Cerebellar cortex (tissue), 1 donor: ENCODE results near the gene SRSF3.

Source experiments
- DNase-seq: peaks from one replicate; pipeline ENCODE4 v3.0.0-alpha.2; 2015; ENCODE audit warnings: low spot score

Gene SRSF3

GRCh38 chr6:36623547-36624459 lies 29.6 kb downstream of the SRSF3 start:
- DNase-seq, result peak; percentile 85

GRCh38 chr6:36624461-36625157 lies 30.4 kb downstream of the SRSF3 start:
- no peak for DNase-seq

- no peak for DNase-seq
These were observed 31.2 kb downstream of the SRSF3 start for GRCh38 chr6:36625158-36625919.

GRCh38 chr6:36626636-36627035 lies 32.5 kb downstream of the SRSF3 start:
- no peak for DNase-seq

- no peak for DNase-seq
These were observed 33.0 kb downstream of the SRSF3 start for GRCh38 chr6:36627141-36627540.

- no peak for DNase-seq
These were observed 33.7 kb downstream of the SRSF3 start for GRCh38 chr6:36627801-36628246.

GRCh38 chr6:36629784-36630183 lies 35.6 kb downstream of the SRSF3 start:
- no peak for DNase-seq

GRCh38 chr6:36631326-36632011 lies 37.3 kb downstream of the SRSF3 start:
- DNase-seq, result no peak

GRCh38 chr6:36633370-36633769 lies 39.2 kb downstream of the SRSF3 start:
- DNase-seq, result no peak

GRCh38 chr6:36633915-36634314 lies 39.8 kb downstream of the SRSF3 start:
- no peak for DNase-seq

GRCh38 chr6:36634317-36635108 lies 40.4 kb downstream of the SRSF3 start:
- DNase-seq, result no peak

GRCh38 chr6:36636283-36636682 lies 42.1 kb downstream of the SRSF3 start:
- no peak for DNase-seq

GRCh38 chr6:36636687-36637418 lies 42.7 kb downstream of the SRSF3 start:
- DNase-seq, result no peak

- no peak for DNase-seq
These were observed 44.4 kb downstream of the SRSF3 start for GRCh38 chr6:36638579-36638978.

GRCh38 chr6:36639171-36639808 lies 45.1 kb downstream of the SRSF3 start:
- DNase-seq, result no peak

GRCh38 chr6:36641543-36641942 lies 47.4 kb downstream of the SRSF3 start:
- DNase-seq, result no peak

- peak; percentile 35 for DNase-seq
These were observed 49.0 kb downstream of the SRSF3 start for GRCh38 chr6:36642913-36643817.

GRCh38 chr6:36643977-36644376 lies 49.8 kb downstream of the SRSF3 start:
- no peak for DNase-seq

- DNase-seq, result no peak
These were observed 54.9 kb downstream of the SRSF3 start for GRCh38 chr6:36649086-36649485.
